Measurements from ENCODE around the gene NAPG. TPM values are rescaled to one million over a fixed set of nuclear protein-coding genes. Genes with fewer than 3 reads are reported as not detected.

The NAPG gene
- total and polyA plus RNA-seq, 9 of the 15 experiments (the other 6 are each of a cell fraction or from before 2014, with no cell fraction given) = 31.6 to 63.3 (median 50.9) TPM

DNA sequence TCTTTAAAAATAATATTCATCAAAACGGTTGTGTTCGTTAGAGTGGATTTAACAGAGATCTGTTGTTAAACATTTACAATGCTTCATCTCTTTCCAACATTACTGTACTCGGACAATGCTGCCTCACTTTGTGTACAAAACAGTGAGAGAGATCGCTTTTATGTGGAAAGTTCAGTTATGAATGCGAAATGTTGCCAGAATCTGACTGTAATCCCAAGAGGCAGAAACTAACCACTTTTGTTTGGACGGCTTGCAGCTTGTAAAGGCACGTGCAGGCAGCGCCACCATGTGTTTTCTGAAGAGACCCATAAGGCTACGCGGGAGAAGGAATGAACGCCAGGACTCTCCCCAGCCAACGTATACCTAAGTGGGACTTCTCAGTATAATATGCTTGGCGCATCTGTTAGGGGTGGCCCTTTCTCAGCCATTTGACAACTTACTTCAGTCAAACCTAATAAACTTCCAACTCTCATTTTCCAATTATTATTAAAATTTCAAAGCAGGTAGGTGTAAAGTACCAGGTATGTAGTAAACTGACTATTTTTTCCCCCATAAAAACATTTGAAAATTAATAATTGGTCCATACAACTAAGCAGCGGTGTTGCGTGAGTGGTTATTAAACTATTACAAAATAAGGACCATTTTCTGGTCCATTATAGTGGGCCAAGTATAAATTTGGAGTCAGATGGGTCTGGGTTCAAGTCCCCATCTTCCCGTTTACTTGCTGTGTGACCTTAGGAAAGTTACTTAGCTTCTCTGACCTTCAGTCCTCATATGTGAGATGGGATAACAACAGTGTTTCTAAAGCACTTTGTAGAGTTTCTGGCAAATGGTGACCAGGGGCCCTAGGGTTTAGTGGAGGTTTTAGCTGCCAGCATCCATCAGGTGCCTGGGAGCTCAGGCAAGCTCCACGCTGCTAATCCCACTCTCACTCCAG, 5.6 kb upstream of the NAPG start:
- Histone ChIP-seq H3K4me1 (replicated peaks in 1 of 2; ENCODE audit: control insufficient read depth in 2 of 2, insufficient read depth in 2 of 2, low read length in 2 of 2) (peaks cover 0 to 4% of the 10 kb centered on the region in 2 experiments; a peak in 1 of 5 replicates), H3K27ac (ENCODE audit: extremely low read depth, low read depth, low read length) (no peak overlapping the region), H3K9ac (ENCODE audit: insufficient read depth in 1 of 2, low read depth in 2 of 2, low read length in 2 of 2) (no peak overlapping the region), H4K20me1 (replicated peaks; ENCODE audit: control insufficient read depth, insufficient read depth, low read length) (no peaks in the 10 kb centered on the region), H3K9me1 (ENCODE audit: control insufficient read depth, insufficient read depth, low read length) (no peaks in the 10 kb centered on the region), H3K27me3 (ENCODE audit: control insufficient read depth in 2 of 2, insufficient read depth in 2 of 2, low read length in 2 of 2) (peaks cover 13 to 33% of the 10 kb centered on the region in 2 experiments; a peak in 4 of 5 replicates), H3K36me3 (ENCODE audit: control insufficient read depth, insufficient read depth, low read length) (no peaks in the 10 kb centered on the region), H3K4me3 (no peak overlapping the region), H3K4me2 (ENCODE audit: insufficient read depth, low read length) (peak overlapping the region; percentile 52), H3K79me2 (ENCODE audit: control insufficient read depth, insufficient read depth, low read length) (no peaks in the 10 kb centered on the region), H2AFZ (ENCODE audit: low read depth, low read length) (peak overlapping the region; percentile 82), H3K9me3 (replicated peaks; ENCODE audit: control insufficient read depth, insufficient read depth, low read depth, low read length) (no peaks in the 10 kb centered on the region)
- peak; percentile 72 to 89 (median 74) for DNase-seq (ENCODE audit: extremely low read depth in 1 of 4, low spot score in 3 of 4)
- ChIA-PET POLR2A (interaction anchor here (0.7 to 1.3 kb wide), 2 partner anchors 9 to 500 kb away, joined by 3 read pairs; no protein-coding TSS in a partner anchor), CTCF (ENCODE audit: low intra/inter-chr PET ratio) (interaction anchor here (0.6 to 2.1 kb wide), 2 partner anchors 517 to 549 kb away, joined by 3 to 12 read pairs; no protein-coding TSS in a partner anchor)
- intact Hi-C loops (cut with micrococcal nuclease) = loop anchor here (1.0 to 10.0 kb wide), 3 partner anchors 533 to 815 kb away; partner anchors contain the start of gene RAB31
- FAIRE-seq = peak; percentile 91
- WGBS (ENCODE audit: insufficient coverage, low coverage, missing lambda C conversion rate) = 7% methylated on average over 17 of the region's 17 CpGs
- in situ Hi-C loops (cut with MboI) = loop anchor here (5.0 kb wide), 1 partner anchor 548 kb away; no protein-coding TSS in a partner anchor
- peak; percentile 97 for ATAC-seq
- no TSS peak for BruUV-seq (replicated peaks)
- 0 out of 2 replicates have a peak, but pooled peaks have one; percentile 21 for TF ChIP-seq FOXP1 (CRISPR knock-in tag; IDR thresholded peaks at IDR 0.05)
- no peak for TF ChIP-seq NFRKB (IDR thresholded peaks at IDR 0.05; ENCODE audit: low read depth)
- no peak for TF ChIP-seq RUNX1 (IDR thresholded peaks at IDR 0.05; ENCODE audit: low read depth)
- TF ChIP-seq L3MBTL2 (IDR thresholded peaks at IDR 0.05) = 0 out of 2 replicates have a peak, but pooled peaks have one; percentile 37
- no peak for TF ChIP-seq ZNF232 (CRISPR knock-in tag; IDR thresholded peaks at IDR 0.05)
- TF ChIP-seq SMC3 (conservative IDR thresholded peaks at IDR 0.05; ENCODE audit: insufficient read depth, low read depth, low read length) = peak; percentile 90
- TF ChIP-seq, protein P1, sequence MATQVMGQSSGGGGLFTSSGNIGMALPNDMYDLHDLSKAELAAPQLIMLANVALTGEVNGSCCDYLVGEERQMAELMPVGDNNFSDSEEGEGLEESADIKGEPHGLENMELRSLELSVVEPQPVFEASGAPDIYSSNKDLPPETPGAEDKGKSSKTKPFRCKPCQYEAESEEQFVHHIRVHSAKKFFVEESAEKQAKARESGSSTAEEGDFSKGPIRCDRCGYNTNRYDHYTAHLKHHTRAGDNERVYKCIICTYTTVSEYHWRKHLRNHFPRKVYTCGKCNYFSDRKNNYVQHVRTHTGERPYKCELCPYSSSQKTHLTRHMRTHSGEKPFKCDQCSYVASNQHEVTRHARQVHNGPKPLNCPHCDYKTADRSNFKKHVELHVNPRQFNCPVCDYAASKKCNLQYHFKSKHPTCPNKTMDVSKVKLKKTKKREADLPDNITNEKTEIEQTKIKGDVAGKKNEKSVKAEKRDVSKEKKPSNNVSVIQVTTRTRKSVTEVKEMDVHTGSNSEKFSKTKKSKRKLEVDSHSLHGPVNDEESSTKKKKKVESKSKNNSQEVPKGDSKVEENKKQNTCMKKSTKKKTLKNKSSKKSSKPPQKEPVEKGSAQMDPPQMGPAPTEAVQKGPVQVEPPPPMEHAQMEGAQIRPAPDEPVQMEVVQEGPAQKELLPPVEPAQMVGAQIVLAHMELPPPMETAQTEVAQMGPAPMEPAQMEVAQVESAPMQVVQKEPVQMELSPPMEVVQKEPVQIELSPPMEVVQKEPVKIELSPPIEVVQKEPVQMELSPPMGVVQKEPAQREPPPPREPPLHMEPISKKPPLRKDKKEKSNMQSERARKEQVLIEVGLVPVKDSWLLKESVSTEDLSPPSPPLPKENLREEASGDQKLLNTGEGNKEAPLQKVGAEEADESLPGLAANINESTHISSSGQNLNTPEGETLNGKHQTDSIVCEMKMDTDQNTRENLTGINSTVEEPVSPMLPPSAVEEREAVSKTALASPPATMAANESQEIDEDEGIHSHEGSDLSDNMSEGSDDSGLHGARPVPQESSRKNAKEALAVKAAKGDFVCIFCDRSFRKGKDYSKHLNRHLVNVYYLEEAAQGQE (IDR thresholded peaks at IDR 0.05; ENCODE audit: borderline replicate concordance) = peak; percentile 86
- TF ChIP-seq, protein P1 (CRISPR knock-in tag; IDR thresholded peaks at IDR 0.05; ENCODE audit: low read depth) = no peak
- TF ChIP-seq, protein P2, sequence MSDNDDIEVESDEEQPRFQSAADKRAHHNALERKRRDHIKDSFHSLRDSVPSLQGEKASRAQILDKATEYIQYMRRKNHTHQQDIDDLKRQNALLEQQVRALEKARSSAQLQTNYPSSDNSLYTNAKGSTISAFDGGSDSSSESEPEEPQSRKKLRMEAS (CRISPR knock-in tag; IDR thresholded peaks at IDR 0.05) = peak; percentile 64
- TF ChIP-seq TEAD1 (CRISPR knock-in tag; IDR thresholded peaks at IDR 0.05) = 0 out of 4 replicates have a peak, but pooled peaks of 1 of the 2 experiments have one; percentile 30
- TF ChIP-seq ARID2 (IDR thresholded peaks at IDR 0.05) = 0 out of 2 replicates have a peak, but pooled peaks have one; percentile 30
- TF ChIP-seq CBX1 (IDR thresholded peaks at IDR 0.05; ENCODE audit: low read depth) = peak; percentile 33; the same call in 1 of the 2 replicates
- peak; percentile 95 for TF ChIP-seq BHLHE40 (IDR thresholded peaks at IDR 0.05; ENCODE audit: low read length)
